NOMO-1 treated with DMSO at 0.1 percent for 48 hours (cell line): ENCODE results near the gene UGP2.
"Not testable (repeated sequence)": the region's sequence is repeated elsewhere in the genome, so short reads cannot be mapped to it uniquely, and the experiment has no call there.

Experiments
- DNase-seq: peaks from one replicate; lab custom pipeline; 2025; ENCODE audit not compliant: unreplicated experiment; lab: John Stamatoyannopoulos, UW

UGP2 gene

GRCh38 chr2:63841254-63842022 is at the start of gene UGP2:
TSS of gene UGP2 (plus strand) at chr2:63841896. CDS start at chr2:63842186, 290 bp downstream.
- DNase-seq, result peak; percentile 93

GRCh38 chr2:63792530-63792929 is 49.2 kb upstream of the UGP2 start:
- no peak for DNase-seq

- no peak for DNase-seq
Measured at GRCh38 chr2:63796366-63796765, 45.3 kb upstream of the UGP2 start.

- DNase-seq, result no peak
Measured at GRCh38 chr2:63796796-63797195, 44.9 kb upstream of the UGP2 start.

GRCh38 chr2:63801455-63801854 is 40.2 kb upstream of the UGP2 start:
- no peak for DNase-seq

- DNase-seq, result no peak
Measured at GRCh38 chr2:63805412-63805811, 36.3 kb upstream of the UGP2 start.

- DNase-seq, result not testable (repeated sequence)
Measured at GRCh38 chr2:63808036-63808435, 33.7 kb upstream of the UGP2 start.

- DNase-seq, result not testable (repeated sequence)
Measured at GRCh38 chr2:63808911-63809310, 32.8 kb upstream of the UGP2 start.

GRCh38 chr2:63811063-63811462 is 30.6 kb upstream of the UGP2 start:
- no peak for DNase-seq

- not testable (repeated sequence) for DNase-seq
Measured at GRCh38 chr2:63811870-63812269, 29.8 kb upstream of the UGP2 start.

GRCh38 chr2:63814114-63814513 is 27.6 kb upstream of the UGP2 start:
- DNase-seq, result no peak

GRCh38 chr2:63817382-63817781 is 24.3 kb upstream of the UGP2 start:
- no peak for DNase-seq

- DNase-seq, result no peak
Measured at GRCh38 chr2:63818271-63818670, 23.4 kb upstream of the UGP2 start.

GRCh38 chr2:63819256-63819655 is 22.4 kb upstream of the UGP2 start:
- DNase-seq, result no peak

- peak; percentile 65 for DNase-seq
Measured at GRCh38 chr2:63819765-63820717, 21.7 kb upstream of the UGP2 start.

- no peak for DNase-seq
Measured at GRCh38 chr2:63820969-63821368, 20.7 kb upstream of the UGP2 start.

- no peak for DNase-seq
Measured at GRCh38 chr2:63821396-63821795, 20.3 kb upstream of the UGP2 start.

GRCh38 chr2:63822478-63822877 is 19.2 kb upstream of the UGP2 start:
- no peak for DNase-seq

- DNase-seq, result no peak
Measured at GRCh38 chr2:63827749-63828148, 13.9 kb upstream of the UGP2 start.

GRCh38 chr2:63831176-63831575 is 10.5 kb upstream of the UGP2 start:
- DNase-seq, result no peak

- no peak for DNase-seq
Measured at GRCh38 chr2:63834401-63834800, 7.3 kb upstream of the UGP2 start.

- DNase-seq, result no peak
Measured at GRCh38 chr2:63837036-63837594, 4.6 kb upstream of the UGP2 start.
